H1 (cell line): ENCODE results near the gene CNTN6. TPM values are rescaled to one million over a fixed set of nuclear protein-coding genes. Genes with fewer than 3 reads are reported as not detected.

Source experiments
- CTCF ChIA-PET: fragments of 300-600 bp; sonication (Branson Sonifier 250); formaldehyde crosslinking; loops from one replicate; lab custom pipeline; 2021; ENCODE audit not compliant: partially characterized antibody; lab: Charles Lee
- POLR2A ChIA-PET: fragments of 300-600 bp; sonication (Branson Sonifier 250); formaldehyde crosslinking; loops from one replicate; lab custom pipeline; 2021; ENCODE audit warnings: inconsistent platforms; ENCODE audit not compliant: partially characterized antibody; lab: Charles Lee
- DNase-seq, 2 experiments: peaks; one replicate each; pipeline versions ENCODE4 v3.0.0 to v3.0.0-alpha.2; 2010 to 2022; ENCODE audit warnings: low spot score in 2 of 2, low read depth in 1 of 2, mixed read lengths in 1 of 2
- FAIRE-seq: peaks from 2 replicates; lab custom pipeline; 2011; peaks lifted over from hg19 to GRCh38; lab: Jason Lieb, UNC
- H2AFZ ChIP-seq: 2 replicates; pipeline ENCODE4 v1.8.1; 2012; ENCODE audit warnings: low read length, inconsistent platforms
- H2AK5ac ChIP-seq: 2 replicates; pipeline ENCODE4 v1.6.1; 2013; ENCODE audit warnings: low read depth, low read length
- H2BK120ac ChIP-seq: replicated peaks from 2 replicates; pipeline ENCODE3; 2013; ENCODE audit warnings: low read depth, low read length, inconsistent platforms
- H2BK12ac ChIP-seq: 2 replicates; pipeline ENCODE4 v1.6.1; 2013; ENCODE audit warnings: low read depth, low read length
- H2BK15ac ChIP-seq: 2 replicates; pipeline ENCODE4 v1.6.1; 2013; ENCODE audit warnings: low read length
- H2BK20ac ChIP-seq: 2 replicates; pipeline ENCODE4 v1.6.1; 2013; ENCODE audit warnings: low read length
- H2BK5ac ChIP-seq: 2 replicates; pipeline ENCODE4 v1.6.1; 2013; ENCODE audit warnings: low read depth, low read length
- H3K14ac ChIP-seq: 2 replicates; pipeline ENCODE4 v1.6.1; 2013; ENCODE audit warnings: inconsistent platforms; ENCODE audit not compliant: insufficient read length
- H3K18ac ChIP-seq: 2 replicates; pipeline ENCODE4 v1.6.1; 2013; ENCODE audit warnings: low read length; ENCODE audit errors: extremely low read depth
- H3K23ac ChIP-seq: 2 replicates; pipeline ENCODE4 v1.6.1; 2013; ENCODE audit warnings: inconsistent platforms; ENCODE audit not compliant: insufficient read length
- H3K23me2 ChIP-seq: 2 replicates; pipeline ENCODE4 v1.6.1; 2013; ENCODE audit warnings: low read depth, low read length
- H3K27ac ChIP-seq: 2 replicates; pipeline ENCODE4 v1.6.1; 2011; ENCODE audit warnings: low read depth, low read length, inconsistent platforms
- H3K27me3 ChIP-seq, 4 experiments: replicated peaks in 1 of 4; 1 replicate in 1 of 4; 2 replicates in 3 of 4; pipeline versions ENCODE4 v1.6.1 to v1.8.1; 2011 to 2013; ENCODE audit warnings: low read length in 3 of 4, mild to moderate bottlenecking in 3 of 4, inconsistent platforms in 2 of 4, mixed read lengths in 2 of 4, moderate library complexity in 1 of 4; ENCODE audit not compliant: control insufficient read depth in 3 of 4, insufficient read depth in 3 of 4; ENCODE audit errors: extremely low read depth in 1 of 4
- H3K36me3 ChIP-seq, 4 experiments: 2 replicates each; pipeline versions ENCODE4 v1.6.1 to v1.8.1; 2011 to 2013; ENCODE audit warnings: mild to moderate bottlenecking in 4 of 4, low read length in 3 of 4, moderate library complexity in 2 of 4, control low read depth in 1 of 4, inconsistent platforms in 1 of 4; ENCODE audit not compliant: insufficient read depth in 4 of 4, control insufficient read depth in 2 of 4
- H3K4ac ChIP-seq: replicated peaks from 2 replicates; pipeline ENCODE3; 2013; ENCODE audit warnings: low read length, low read depth, mixed read lengths, inconsistent platforms; ENCODE audit not compliant: insufficient read length
- H3K4me1 ChIP-seq, 4 experiments: replicated peaks in 1 of 4; 1 replicate in 1 of 4; 2 replicates in 3 of 4; pipeline versions ENCODE4 v1.6.1 to v1.8.1; 2011 to 2013; ENCODE audit warnings: low read length in 3 of 4, inconsistent platforms in 2 of 4, mixed read lengths in 1 of 4; ENCODE audit not compliant: insufficient read depth in 4 of 4, control insufficient read depth in 3 of 4
- H3K4me2 ChIP-seq, 2 experiments: 2 replicates each; pipeline versions ENCODE4 v1.6.1 to v1.8.1; 2011 to 2013; ENCODE audit warnings: low read depth in 2 of 2, low read length in 2 of 2, control low read depth in 1 of 2, inconsistent platforms in 1 of 2, mild to moderate bottlenecking in 1 of 2; ENCODE audit not compliant: insufficient read depth in 1 of 2
- H3K4me3 ChIP-seq, 4 experiments: fragments of 200-600, 300-600 bp in 1 of 4; sonication (generic), shearing (Covaris generic), sonication (Bioruptor Twin) in 1 of 4; 2 replicates each; pipeline versions ENCODE4 v1.5.1 to v1.8.1; 2011 to 2016; ENCODE audit warnings: low read length in 4 of 4, low read depth in 3 of 4, control low read depth in 2 of 4, inconsistent platforms in 2 of 4, mild to moderate bottlenecking in 2 of 4, mixed read lengths in 1 of 4, moderate library complexity in 1 of 4; ENCODE audit not compliant: insufficient read depth in 2 of 4; ENCODE audit errors: extremely low read depth in 1 of 4
- H3K56ac ChIP-seq: replicated peaks from 2 replicates; pipeline ENCODE3; 2013; ENCODE audit warnings: low read depth, mild to moderate bottlenecking, mixed read lengths, low read length, inconsistent platforms; ENCODE audit not compliant: insufficient read length
- H3K79me1 ChIP-seq: 2 replicates; pipeline ENCODE4 v1.6.1; 2013; ENCODE audit warnings: low read depth, low read length, control low read depth
- H3K79me2 ChIP-seq, 2 experiments: 2 replicates each; pipeline versions ENCODE4 v1.6.1 to v1.8.1; 2012 to 2013; ENCODE audit warnings: low read length in 2 of 2, mild to moderate bottlenecking in 2 of 2, inconsistent platforms in 1 of 2; ENCODE audit not compliant: insufficient read depth in 2 of 2, control insufficient read depth in 1 of 2
- H3K9ac ChIP-seq, 4 experiments: replicated peaks in 1 of 4; 1 replicate in 1 of 4; 2 replicates in 3 of 4; pipeline versions ENCODE4 v1.6.1 to v1.8.1; 2011 to 2013; ENCODE audit warnings: low read depth in 3 of 4, low read length in 3 of 4, control low read depth in 2 of 4, mild to moderate bottlenecking in 2 of 4, moderate library complexity in 2 of 4, inconsistent platforms in 1 of 4; ENCODE audit errors: extremely low read depth in 1 of 4
- H3K9me3 ChIP-seq, 2 experiments: 2 replicates each; pipeline versions ENCODE4 v1.6.1 to v1.8.1; 2012 to 2013; ENCODE audit warnings: mild to moderate bottlenecking in 2 of 2, moderate library complexity in 2 of 2, control low read depth in 1 of 2, inconsistent platforms in 1 of 2, low read depth in 1 of 2, low read length in 1 of 2, mixed read lengths in 1 of 2; ENCODE audit not compliant: insufficient read depth in 2 of 2
- H4K20me1 ChIP-seq, 2 experiments: replicated peaks in 1 of 2; 2 replicates each; pipeline versions ENCODE3 to v1.8.1; 2011 to 2013; ENCODE audit warnings: inconsistent platforms in 2 of 2, low read length in 2 of 2, mild to moderate bottlenecking in 1 of 2; ENCODE audit not compliant: insufficient read depth in 2 of 2, control insufficient read depth in 1 of 2
- H4K5ac ChIP-seq: 2 replicates; pipeline ENCODE4 v1.6.1; 2013; ENCODE audit warnings: low read length, low read depth, mixed read lengths, inconsistent platforms; ENCODE audit not compliant: insufficient read length
- H4K8ac ChIP-seq: 2 replicates; pipeline ENCODE4 v1.8.0; 2013; ENCODE audit warnings: mild to moderate bottlenecking, moderate library complexity, low read length, inconsistent platforms; ENCODE audit not compliant: insufficient read depth; ENCODE audit errors: extremely low read depth
- H4K91ac ChIP-seq: replicated peaks from 2 replicates; pipeline ENCODE3; 2013; ENCODE audit warnings: low read length, mixed read lengths, inconsistent platforms; ENCODE audit not compliant: insufficient read length
- CBX8 ChIP-seq: fragments of 300-800, 300-1000 bp; sonication (generic); IDR thresholded peaks from 2 replicates; pipeline ENCODE4 v1.7.1; 2016; ENCODE audit warnings: low read depth, low read length, borderline replicate concordance
- CHD1 ChIP-seq: IDR thresholded peaks from 2 replicates; pipeline ENCODE4 v1.6.1; 2012; ENCODE audit warnings: low read depth, low read length, improper control_type of control experiment
- E2F6 ChIP-seq: IDR thresholded peaks from 2 replicates; pipeline ENCODE4 v1.6.1; 2012; ENCODE audit warnings: inconsistent platforms
- FOSL1 ChIP-seq: IDR thresholded peaks from 2 replicates; pipeline ENCODE4 v1.6.1; 2011; ENCODE audit warnings: mild to moderate bottlenecking, low read depth, low read length, moderate library complexity; ENCODE audit not compliant: insufficient read depth
- GABPA ChIP-seq: IDR thresholded peaks from 2 replicates; pipeline ENCODE4 v1.6.1; 2011; ENCODE audit warnings: mild to moderate bottlenecking, low read length, moderate library complexity, borderline replicate concordance; ENCODE audit not compliant: insufficient read depth
- JUN ChIP-seq: IDR thresholded peaks from 2 replicates; pipeline ENCODE4 v1.6.1; 2011; ENCODE audit warnings: low read depth, mild to moderate bottlenecking, improper control_type of control experiment, low read length
- JUND ChIP-seq: IDR thresholded peaks from 2 replicates; pipeline ENCODE4 v1.6.1; 2011; ENCODE audit warnings: mild to moderate bottlenecking, improper control_type of control experiment, low read length
- KDM1A ChIP-seq: fragments of 200-600, 300-600 bp; sonication (generic); IDR thresholded peaks from 2 replicates; pipeline ENCODE4 v1.7.1; 2016; ENCODE audit warnings: mild to moderate bottlenecking, low read length, borderline replicate concordance
- KDM4A ChIP-seq: IDR thresholded peaks from one replicate; pipeline ENCODE4 v1.7.1; 2012; ENCODE audit warnings: low read depth, mild to moderate bottlenecking, moderate library complexity, low read length, inconsistent platforms; ENCODE audit not compliant: severe bottlenecking
- POLR2A ChIP-seq, 2 experiments: IDR thresholded peaks; 1 replicate in 1 of 2; 2 replicates in 1 of 2; pipeline ENCODE4 v1.6.1; 2011; ENCODE audit warnings: low read depth in 2 of 2, low read length in 2 of 2, mild to moderate bottlenecking in 2 of 2; ENCODE audit errors: control extremely low read depth in 1 of 2
- POU5F1 ChIP-seq: IDR thresholded peaks from 2 replicates; pipeline ENCODE4 v1.6.1; 2011; ENCODE audit warnings: low read depth, mild to moderate bottlenecking, low read length, moderate library complexity
- USF2 ChIP-seq: IDR thresholded peaks from 2 replicates; pipeline ENCODE4 v1.6.1; 2011; ENCODE audit warnings: low read length, improper control_type of control experiment
- ZNF274 ChIP-seq: IDR thresholded peaks from 2 replicates; pipeline ENCODE4 v1.7.0; 2012; ENCODE audit warnings: low read length, borderline replicate concordance; ENCODE audit errors: extremely low read depth
- WGBS, 2 experiments: shearing (Covaris generic) in 1 of 2; methylation state at CpG; one replicate each; pipeline versions ENCODE4 v1.1.6 to v1.1.7; 2013 to 2015; ENCODE audit warnings: low lambda C conversion rate in 2 of 2, mixed read lengths in 2 of 2, inconsistent platforms in 1 of 2, low coverage in 1 of 2, missing lambda C conversion rate in 1 of 2; ENCODE audit not compliant: insufficient replicate concordance in 2 of 2, insufficient coverage in 1 of 2, insufficient read length in 1 of 2; ENCODE audit errors: extremely low coverage in 1 of 2, missing lambda C conversion rate in 1 of 2; 5-methylcytosine and 5-hydroxymethylcytosine counted together
- polyA plus RNA-seq, 7 experiments: library from polyadenylated mRNA; depleted of rRNA in 3 of 7; stranded (reverse) in 5 of 7; unstranded in 2 of 7; fragments of >200 nt in 5 of 7; fragments of 200-250 nt in 2 of 7; gene quantifications; 1 replicate in 5 of 7; 2 replicates in 1 of 7; 4 replicates in 1 of 7; pipeline versions ENCODE4 v1.2.1 to v1.2.3, GENCODE V29; 2011 to 2013; ENCODE audit warnings: missing spikeins in 2 of 7, mixed read lengths in 2 of 7
- total RNA-seq: library from RNA; stranded (reverse); fragmentation: NEBNext Ultra II Directional; extraction: Animal tissue kit (Norgen Biotek cat#: 25700); gene quantifications from 2 replicates; pipeline ENCODE4 v1.2.1, GENCODE V29; 2021

Gene CNTN6
- total and polyA plus RNA-seq, 2 of the 8 experiments (the other 6 are each of a cell fraction or from before 2014, with no cell fraction given) = not detected

GRCh38 chr3:1197051-1197450 is 104.2 kb downstream of the CNTN6 start:
- H3K4me2 ChIP-seq = no peak overlapping the region
- CTCF ChIA-PET = interaction anchor here (0.6 to 1.2 kb wide), 3 partner anchors 9 to 854 kb away, joined by 3 read pairs; no protein-coding TSS in a partner anchor
- H3K27ac ChIP-seq = no peak overlapping the region
- H2AK5ac ChIP-seq = no peak overlapping the region
- no peak overlapping the region for H2BK12ac ChIP-seq
- H3K14ac ChIP-seq = peak overlapping the region; percentile 48
- no peak overlapping the region for H2BK20ac ChIP-seq
- no peak overlapping the region for H4K8ac ChIP-seq
- no peak overlapping the region for H3K4ac ChIP-seq
- no peak for DNase-seq
- no peak overlapping the region for H4K91ac ChIP-seq
- POLR2A ChIA-PET = no interaction called here
- no peaks in the 10 kb centered on the region for H3K36me3 ChIP-seq
- H3K27me3 ChIP-seq = no peaks in the 10 kb centered on the region; a peak in 1 of 7 replicates
- H3K4me1 ChIP-seq = no peaks in the 10 kb centered on the region
- no peak overlapping the region for H3K56ac ChIP-seq
- no peak for FAIRE-seq
- H3K23me2 ChIP-seq = no peaks in the 10 kb centered on the region
- H3K79me1 ChIP-seq = no peaks in the 10 kb centered on the region
- no peak overlapping the region for H2BK120ac ChIP-seq
- H3K18ac ChIP-seq = no peak overlapping the region
- H4K20me1 ChIP-seq = no peaks in the 10 kb centered on the region
- H3K9ac ChIP-seq = no peak overlapping the region
- 92% methylated on average over 2 of the region's 2 CpGs; no CpG with 5 or more reads in 1 of the 2 experiments for WGBS, 2 experiments
- H2BK5ac ChIP-seq = no peak overlapping the region
- H4K5ac ChIP-seq = no peak overlapping the region
- H3K79me2 ChIP-seq = no peaks in the 10 kb centered on the region
- no peak overlapping the region for H2AFZ ChIP-seq
- H3K4me3 ChIP-seq = no peak overlapping the region
- H2BK15ac ChIP-seq = no peak overlapping the region
- H3K9me3 ChIP-seq = peaks cover 0 to 2% of the 10 kb centered on the region in 2 experiments; a peak in 1 of 4 replicates
- H3K23ac ChIP-seq = no peak overlapping the region
- TF ChIP-seq ZNF274 = no peak
- no peak for TF ChIP-seq FOSL1
- no peak for TF ChIP-seq GABPA
- TF ChIP-seq JUN = no peak
- no peak for TF ChIP-seq CBX8
- TF ChIP-seq JUND = no peak
- no peak for TF ChIP-seq POU5F1
- TF ChIP-seq POLR2A (IDR thresholded peaks at IDR 0.05; ENCODE audit: control extremely low read depth in 1 of 2, low read depth in 2 of 2, low read length in 2 of 2) = no peak
- TF ChIP-seq E2F6 = no peak
- no peak for TF ChIP-seq USF2
- TF ChIP-seq KDM1A = no peak
- TF ChIP-seq CHD1 = no peak
- TF ChIP-seq KDM4A = no peak
